Activated CD4-positive, alpha-beta memory T cell treated with anti-CD3 and anti-CD28 coated beads, Interleukin-2, amount 10 ng/mL, durations not matched to agents 7 days and 5 days (primary cell): Measurements from ENCODE around the gene TMEM179. TPM values are rescaled to one million over a fixed set of nuclear protein-coding genes. Genes with fewer than 3 reads are reported as not detected.

Source experiments
- CTCF ChIA-PET: fragments of 350-600 bp; sonication (Branson Sonifier 250); formaldehyde crosslinking; loops from one replicate; lab custom pipeline; 2021; ENCODE audit warnings: antibody characterized with exemption, inconsistent platforms; lab: Charles Lee
- POLR2A ChIA-PET: fragments of 350-600 bp; sonication (Branson Sonifier 250); formaldehyde crosslinking; loops from one replicate; lab custom pipeline; 2021; ENCODE audit warnings: antibody characterized with exemption; lab: Charles Lee
- DNase-seq: peaks from one replicate; pipeline ENCODE4 v3.0.0-alpha.2; 2020
- H3K27ac Mint-ChIP-seq: one replicate; pipeline ENCODE4 v1.8.0; 2021; ENCODE audit warnings: mild to moderate bottlenecking, mixed read lengths
- H3K27me3 Mint-ChIP-seq: one replicate; pipeline ENCODE4 v1.8.0; 2021; ENCODE audit warnings: mixed read lengths
- H3K36me3 Mint-ChIP-seq: one replicate; pipeline ENCODE4 v1.8.0; 2021; ENCODE audit warnings: low read depth, mixed read lengths
- H3K4me1 Mint-ChIP-seq: one replicate; pipeline ENCODE4 v1.8.0; 2021; ENCODE audit warnings: mixed read lengths
- H3K4me3 Mint-ChIP-seq: one replicate; pipeline ENCODE4 v1.8.0; 2021; ENCODE audit warnings: mild to moderate bottlenecking, mixed read lengths
- H3K9me3 Mint-ChIP-seq: one replicate; pipeline ENCODE4 v1.8.0; 2021; ENCODE audit warnings: mixed read lengths
- total RNA-seq, 2 experiments: library from RNA; stranded (reverse); gene quantifications; one replicate each; pipeline ENCODE4 v1.2.3, GENCODE V29; 2021

Gene TMEM179
- total RNA-seq, 2 experiments from 2014 or later: not detected

GRCh38 chr14:104547310-104547997 is 57.1 kb downstream of the TMEM179 start:
- DNase-seq: no peak
- H3K9me3 Mint-ChIP-seq: no peaks in the 10 kb centered on the region
- ChIA-PET POLR2A (no interaction called here), CTCF (no interaction called here)
- no peaks in the 10 kb centered on the region for H3K4me1 Mint-ChIP-seq
- H3K27ac Mint-ChIP-seq: no peak overlapping the region
- no peak overlapping the region for H3K4me3 Mint-ChIP-seq
- H3K36me3 Mint-ChIP-seq: no peaks in the 10 kb centered on the region
- H3K27me3 Mint-ChIP-seq: peaks cover 5% of the 10 kb centered on the region

DNA sequence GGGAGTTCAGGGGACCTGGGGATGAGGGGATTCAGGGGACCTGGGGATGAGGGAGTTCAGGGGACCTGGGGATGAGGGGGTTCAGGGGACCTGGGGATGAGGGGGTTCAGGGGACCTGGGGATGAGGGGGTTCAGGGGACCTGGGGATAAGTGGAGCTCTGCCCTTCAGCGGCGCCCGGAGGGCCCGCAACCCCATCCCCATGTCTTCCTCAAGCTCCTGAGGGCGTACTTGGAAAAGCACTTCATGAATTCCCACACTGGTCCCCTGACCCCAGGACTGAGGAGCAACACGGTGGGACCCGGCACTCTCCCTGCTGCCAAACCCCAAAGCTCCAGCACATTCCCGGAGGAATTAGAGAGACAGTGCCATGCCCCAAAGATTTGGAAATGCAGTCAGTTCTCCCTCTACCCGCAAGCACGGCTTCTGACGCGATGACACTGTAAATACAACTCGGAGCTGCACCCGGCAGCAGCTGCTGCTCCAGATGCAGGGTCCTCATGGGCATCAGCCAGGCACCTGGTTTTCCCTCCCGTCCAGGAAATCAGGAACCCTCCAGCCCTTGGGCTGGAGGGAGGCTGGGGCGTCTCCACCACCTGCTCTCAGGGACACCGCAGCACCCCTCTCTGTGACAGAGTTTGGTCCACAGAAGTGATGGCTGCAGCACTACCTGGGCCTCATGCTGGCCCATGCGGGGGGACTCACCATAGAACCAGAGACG is 57.8 kb downstream of the TMEM179 start:
- ChIA-PET CTCF (no interaction called here), POLR2A (no interaction called here)
- H3K27ac Mint-ChIP-seq: no peak overlapping the region
- no peak overlapping the region for H3K4me3 Mint-ChIP-seq
- H3K9me3 Mint-ChIP-seq: no peaks in the 10 kb centered on the region
- no peaks in the 10 kb centered on the region for H3K4me1 Mint-ChIP-seq
- DNase-seq: no peak
- no peaks in the 10 kb centered on the region for H3K36me3 Mint-ChIP-seq
- H3K27me3 Mint-ChIP-seq: peaks cover 7% of the 10 kb centered on the region

DNA sequence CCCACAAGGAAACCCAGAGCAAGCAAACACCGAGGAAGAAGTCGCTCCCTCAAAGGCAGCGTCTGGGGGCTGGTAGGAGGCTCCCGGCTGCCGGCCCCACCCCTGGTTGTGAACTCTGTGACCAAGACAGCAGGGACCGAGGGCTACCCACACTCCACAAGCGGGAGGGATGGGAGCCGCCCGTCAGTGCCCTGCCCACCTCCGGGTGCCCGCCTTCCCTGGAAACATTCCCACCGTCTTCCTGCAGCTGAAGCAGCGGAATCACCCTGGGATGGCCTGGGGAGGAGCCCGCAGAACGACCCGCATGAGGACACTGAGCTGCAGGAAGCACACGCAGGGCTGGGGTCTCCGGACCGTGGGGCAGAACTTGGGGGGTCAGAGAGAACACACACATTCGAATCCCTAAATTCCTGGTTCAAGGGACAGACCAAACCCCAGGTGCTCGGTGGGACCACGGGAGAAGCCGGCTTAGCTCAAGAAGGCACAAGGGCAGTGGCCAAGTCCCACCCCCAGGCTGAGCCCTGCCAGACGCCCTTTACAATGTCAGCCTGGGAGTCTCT is 58.5 kb downstream of the TMEM179 start:
- Mint-ChIP-seq H3K27ac (no peak overlapping the region), H3K4me1 (no peaks in the 10 kb centered on the region), H3K4me3 (no peak overlapping the region), H3K36me3 (no peaks in the 10 kb centered on the region), H3K27me3 (peaks cover 7% of the 10 kb centered on the region), H3K9me3 (no peaks in the 10 kb centered on the region)
- ChIA-PET CTCF (no interaction called here), POLR2A (no interaction called here)
- DNase-seq: no peak

DNA sequence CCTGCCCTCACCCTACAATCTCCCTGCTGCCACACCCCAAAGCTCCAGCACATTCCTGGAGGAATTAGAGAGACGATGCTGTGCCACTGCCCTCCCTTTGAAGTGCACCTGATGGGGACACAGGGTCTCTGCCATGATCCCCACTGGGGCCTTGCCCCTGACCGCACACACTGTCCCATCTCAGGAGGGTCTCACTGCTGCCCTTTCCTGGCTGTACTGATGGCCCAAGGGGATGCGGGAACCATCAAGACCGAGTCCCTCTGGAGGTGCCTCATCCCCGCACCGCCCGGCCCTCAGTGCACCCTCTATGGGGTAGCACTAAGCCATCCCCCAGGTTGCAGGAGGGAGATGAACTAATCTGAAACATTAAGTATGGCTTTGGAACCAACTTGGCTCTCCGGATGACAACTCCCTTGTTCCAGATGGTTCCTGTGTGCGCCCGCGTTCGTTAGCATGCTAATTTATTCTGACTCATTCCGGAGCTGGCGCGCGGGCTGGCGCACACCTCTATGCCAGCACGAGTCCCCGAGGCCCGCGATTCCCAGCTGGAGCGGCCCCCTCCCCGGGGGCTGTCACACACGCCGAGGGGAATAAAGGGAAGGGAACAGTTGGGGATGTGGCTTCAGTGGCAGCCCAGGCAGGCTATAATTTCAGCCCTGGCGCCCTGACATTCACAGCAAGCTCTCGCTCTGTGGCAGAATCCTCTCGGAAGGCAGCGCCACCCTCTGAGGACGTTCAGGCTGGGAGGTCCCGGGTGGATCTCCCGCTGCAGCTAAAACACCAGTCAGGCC is 59.2 kb downstream of the TMEM179 start:
- ChIA-PET CTCF (no interaction called here), POLR2A (no interaction called here)
- no peak for DNase-seq
- no peak overlapping the region for H3K27ac Mint-ChIP-seq
- no peaks in the 10 kb centered on the region for H3K9me3 Mint-ChIP-seq
- H3K4me3 Mint-ChIP-seq: no peak overlapping the region
- H3K4me1 Mint-ChIP-seq: no peaks in the 10 kb centered on the region
- peaks cover 7% of the 10 kb centered on the region for H3K27me3 Mint-ChIP-seq
- H3K36me3 Mint-ChIP-seq: no peaks in the 10 kb centered on the region

DNA sequence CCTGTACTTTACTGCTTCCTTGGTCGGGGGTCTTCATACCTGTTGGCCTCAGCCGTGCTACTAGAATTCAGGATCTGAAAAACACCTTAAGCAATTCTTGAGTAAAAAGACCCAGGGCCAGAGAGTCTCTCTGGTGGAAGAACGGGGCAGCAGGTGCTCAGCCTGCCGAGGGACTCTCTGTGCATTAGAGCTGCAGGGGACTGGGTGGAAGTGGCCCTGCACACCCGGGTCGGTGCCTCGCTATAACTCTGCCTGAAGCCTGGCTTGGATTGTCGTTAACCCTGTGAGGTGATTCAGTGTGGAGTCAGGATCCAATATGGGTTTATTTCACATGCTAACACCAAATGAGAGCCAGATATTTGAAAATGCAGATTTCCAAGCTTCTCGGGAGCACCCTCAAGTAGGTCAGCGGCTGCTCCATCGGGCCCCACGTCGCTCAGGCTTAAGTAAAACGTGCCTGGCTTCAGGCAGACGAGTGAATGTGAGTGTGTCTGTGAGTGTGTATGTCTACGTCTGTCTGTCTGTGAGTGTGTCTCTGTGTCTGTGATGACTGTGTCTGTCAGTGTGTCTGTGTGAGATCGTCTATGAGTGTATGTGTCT is 60.1 kb downstream of the TMEM179 start:
- Mint-ChIP-seq H3K9me3 (no peaks in the 10 kb centered on the region), H3K36me3 (no peaks in the 10 kb centered on the region), H3K27me3 (peaks cover 9% of the 10 kb centered on the region), H3K4me1 (no peaks in the 10 kb centered on the region), H3K4me3 (no peak overlapping the region), H3K27ac (no peak overlapping the region)
- CTCF ChIA-PET: no interaction called here
- POLR2A ChIA-PET: no interaction called here
- no peak for DNase-seq

GRCh38 chr14:104542871-104543830 is 61.4 kb downstream of the TMEM179 start:
- ChIA-PET CTCF (no interaction called here), POLR2A (no interaction called here)
- DNase-seq: no peak
- peaks cover 9% of the 10 kb centered on the region for H3K27me3 Mint-ChIP-seq
- no peaks in the 10 kb centered on the region for H3K36me3 Mint-ChIP-seq
- H3K4me3 Mint-ChIP-seq: no peak overlapping the region
- H3K9me3 Mint-ChIP-seq: no peaks in the 10 kb centered on the region
- no peak overlapping the region for H3K27ac Mint-ChIP-seq
- no peaks in the 10 kb centered on the region for H3K4me1 Mint-ChIP-seq

DNA sequence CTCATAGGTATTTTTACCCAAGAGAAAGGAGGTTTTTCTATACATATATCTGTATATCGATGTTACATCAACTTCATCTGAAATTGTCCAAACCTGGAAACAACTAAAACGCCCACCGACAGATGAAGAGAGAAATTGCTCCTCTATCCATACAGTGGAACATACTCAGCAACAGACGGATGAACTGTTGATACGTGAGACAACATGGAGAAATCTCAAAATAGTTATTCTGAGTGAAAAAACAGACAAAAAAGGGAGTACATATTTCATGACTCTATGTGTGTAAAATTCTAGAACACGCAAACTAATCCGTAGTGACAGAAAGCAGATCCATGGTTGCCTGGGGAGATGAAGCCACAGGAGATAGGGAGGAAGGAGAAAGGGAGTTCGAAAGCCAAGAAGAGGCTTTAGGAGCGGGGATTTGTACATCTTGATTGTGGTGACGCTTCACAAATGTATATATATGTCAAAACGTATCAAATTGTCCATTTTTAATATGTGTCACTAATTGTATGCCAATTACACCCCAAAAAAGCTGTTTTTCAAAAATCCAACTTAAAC is 62.6 kb downstream of the TMEM179 start:
- CTCF ChIA-PET: no interaction called here
- H3K4me1 Mint-ChIP-seq: no peaks in the 10 kb centered on the region
- POLR2A ChIA-PET: no interaction called here

More for the DNA sequence above, 62.6 kb downstream of the TMEM179 start:
- Mint-ChIP-seq H3K36me3 (no peaks in the 10 kb centered on the region), H3K27me3 (peaks cover 9% of the 10 kb centered on the region), H3K9me3 (no peaks in the 10 kb centered on the region), H3K27ac (no peak overlapping the region), H3K4me3 (no peak overlapping the region)
- DNase-seq: no peak

Other genes starting within 250 kb of the TMEM179 start
- gene C14orf180, start 25.0 kb downstream of the TMEM179 start, total RNA-seq: not detected
- gene INF2, start 84.8 kb upstream of the TMEM179 start, total RNA-seq: 100 to 1,000 TPM; 120 to 132 TPM
- gene ADSS1, start 119.5 kb upstream of the TMEM179 start, total RNA-seq: 1 to 10 TPM in 1 of 2 experiments, under 1 TPM in 1; 0.98 to 1.2 TPM
- 10 to 100 TPM; 87.0 to 96.2 TPM for gene SIVA1, start 148.4 kb upstream of the TMEM179 start, total RNA-seq
- gene AKT1, start 191.0 kb upstream of the TMEM179 start, total RNA-seq: 100 to 1,000 TPM; 157 to 162 TPM
- 1 to 10 TPM; 4.9 to 5.5 TPM for gene ZBTB42, start 196.3 kb upstream of the TMEM179 start, total RNA-seq